RPMI8226 (cell line): ENCODE results near the gene TRPV6.

Experiments used
- DNase-seq: peaks from one replicate; pipeline ENCODE4 v3.0.0-alpha.2; 2015

The TRPV6 gene

GRCh38 chr7:142885311-142886230, at the start of gene TRPV6:
TSS of gene TRPV6 (minus strand) at chr7:142885745.
- DNase-seq: no peak

- DNase-seq: no peak
These were observed 48.5 kb upstream of the TRPV6 start for GRCh38 chr7:142934056-142934455.

- DNase-seq: no peak
These were observed 48.1 kb upstream of the TRPV6 start, which contains the start of gene TRPV5 for GRCh38 chr7:142933624-142934023. TSS of gene TRPV5 (minus strand) at chr7:142933746. CDS start at chr7:142933459, 287 bp downstream.

DNA sequence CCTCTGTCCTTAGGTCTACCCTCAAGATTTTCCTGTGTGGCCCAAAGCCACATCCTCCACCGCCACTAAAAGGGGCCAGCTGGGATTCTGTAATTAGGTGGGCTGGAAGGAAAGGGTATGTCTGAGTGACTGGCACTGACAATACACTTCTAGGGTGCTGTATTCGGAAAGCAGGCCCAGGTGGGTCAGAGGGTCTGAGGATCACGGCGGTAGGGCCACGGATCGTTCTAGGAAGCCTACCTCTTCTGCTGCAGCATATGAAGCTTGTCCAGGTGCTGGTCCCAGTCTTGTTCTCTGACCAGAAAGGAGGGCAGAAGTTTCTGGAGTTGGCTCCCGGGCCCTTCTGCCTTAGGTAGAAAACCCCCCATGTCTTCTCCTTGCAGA, 47.5 kb upstream of the TRPV6 start:
- no peak for DNase-seq

- DNase-seq: no peak
These were observed 47.0 kb upstream of the TRPV6 start for GRCh38 chr7:142932386-142933091.

DNA sequence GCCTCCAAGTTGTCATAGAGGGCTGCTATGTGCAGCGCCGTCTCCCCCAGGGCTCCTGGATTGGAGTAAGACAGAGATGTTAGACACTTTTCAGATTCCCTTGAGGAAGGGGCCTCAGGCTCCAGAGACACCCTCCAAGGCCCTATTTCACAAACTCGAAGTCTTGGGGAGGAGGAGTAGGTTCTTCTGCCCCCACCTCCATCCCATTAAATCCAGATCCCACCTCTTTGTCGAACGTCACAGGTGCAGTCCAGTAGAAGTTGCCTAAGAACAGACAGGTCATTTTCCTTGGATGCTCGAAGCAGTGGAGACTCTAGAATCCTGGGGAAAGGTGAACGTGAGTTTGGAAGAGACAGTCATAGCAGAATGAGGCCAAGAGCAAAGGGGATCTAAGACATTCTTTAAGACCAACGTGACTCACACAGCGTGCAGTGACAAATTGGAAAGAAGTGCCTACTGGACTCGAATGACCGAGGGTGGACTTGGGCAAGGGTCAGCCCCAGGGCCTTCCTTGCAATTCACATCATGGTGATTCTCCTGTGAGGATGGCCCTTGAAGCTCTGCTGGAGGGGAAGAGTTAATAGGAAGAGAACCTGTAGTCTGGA, 44.7 kb upstream of the TRPV6 start:
- DNase-seq: no peak

GRCh38 chr7:142927949-142928348, 42.4 kb upstream of the TRPV6 start:
- no peak for DNase-seq

DNA sequence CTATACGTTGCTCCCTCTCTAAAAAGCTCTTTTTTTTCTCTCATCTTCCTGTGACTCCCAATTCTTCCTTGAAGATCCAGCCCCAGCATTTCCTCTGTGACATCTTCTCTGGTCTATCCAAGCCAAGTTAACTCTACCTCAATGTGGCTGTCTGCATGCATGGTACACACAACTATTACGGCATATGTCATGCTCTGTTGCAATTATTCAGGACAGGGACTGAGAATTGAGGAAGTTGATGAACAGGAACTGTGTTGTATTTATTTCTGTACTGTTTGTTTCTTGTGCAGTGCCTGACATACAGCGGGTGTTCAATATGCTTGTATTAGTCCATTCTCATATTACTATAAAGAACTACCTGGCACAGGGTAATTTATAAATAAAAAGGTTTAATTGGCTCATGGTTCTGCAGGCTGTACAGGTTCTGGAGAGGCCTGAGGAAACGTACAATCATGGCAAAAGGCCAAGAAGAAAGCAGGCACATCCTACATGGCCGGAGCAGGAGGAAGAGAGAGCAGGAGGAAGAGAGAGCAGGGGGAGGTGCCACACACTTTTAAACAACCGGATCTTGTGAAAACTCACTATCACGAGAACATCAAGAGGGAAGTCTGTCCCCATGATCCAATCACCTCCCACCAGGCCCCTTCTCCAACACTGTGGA, 41.7 kb upstream of the TRPV6 start:
- DNase-seq: no peak

- peak; percentile 19 for DNase-seq
These were observed 39.9 kb upstream of the TRPV6 start for GRCh38 chr7:142925413-142925812.

GRCh38 chr7:142923391-142923790, 37.8 kb upstream of the TRPV6 start:
- DNase-seq: no peak

GRCh38 chr7:142919656-142920055, 34.1 kb upstream of the TRPV6 start:
- no peak for DNase-seq

DNA sequence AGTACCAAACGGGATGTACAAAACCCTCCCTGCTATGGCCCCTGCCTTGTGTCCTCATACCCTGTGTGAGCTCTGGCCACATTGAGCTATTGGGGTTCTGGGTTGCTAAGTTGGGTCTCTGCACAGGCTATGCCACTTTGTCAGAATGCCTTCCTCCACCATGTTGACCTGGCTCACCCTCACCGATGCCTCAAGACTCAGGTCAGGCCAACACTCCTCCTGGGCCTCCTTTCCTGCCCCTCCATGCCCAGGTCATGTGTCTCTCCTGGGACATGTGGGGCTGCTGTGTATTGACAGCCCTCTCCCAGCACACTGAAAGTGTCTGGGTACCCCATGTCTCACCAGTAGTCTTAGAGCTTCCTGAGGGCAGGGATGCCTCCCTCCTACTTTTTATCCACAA, 33.4 kb upstream of the TRPV6 start:
- no peak for DNase-seq

DNA sequence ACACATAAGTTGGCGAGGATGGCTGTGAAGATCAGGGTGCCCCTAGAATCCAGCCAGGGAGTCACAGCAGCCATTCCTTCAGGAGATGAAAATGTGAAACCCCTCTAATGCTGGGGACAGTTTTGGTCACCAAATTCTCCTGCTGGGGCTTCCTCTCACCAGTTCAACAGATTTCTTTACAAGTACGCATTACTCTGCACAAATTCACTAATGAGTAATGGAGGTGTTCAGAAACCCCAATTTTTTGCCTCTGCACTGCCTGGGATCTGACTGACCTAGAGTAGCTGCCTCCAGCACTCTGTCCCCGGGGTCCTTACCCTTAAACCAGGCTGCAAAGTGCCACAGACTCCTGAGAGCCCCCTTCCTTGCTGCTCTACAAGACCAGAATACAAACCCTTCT, 31.9 kb upstream of the TRPV6 start:
- DNase-seq: no peak

DNA sequence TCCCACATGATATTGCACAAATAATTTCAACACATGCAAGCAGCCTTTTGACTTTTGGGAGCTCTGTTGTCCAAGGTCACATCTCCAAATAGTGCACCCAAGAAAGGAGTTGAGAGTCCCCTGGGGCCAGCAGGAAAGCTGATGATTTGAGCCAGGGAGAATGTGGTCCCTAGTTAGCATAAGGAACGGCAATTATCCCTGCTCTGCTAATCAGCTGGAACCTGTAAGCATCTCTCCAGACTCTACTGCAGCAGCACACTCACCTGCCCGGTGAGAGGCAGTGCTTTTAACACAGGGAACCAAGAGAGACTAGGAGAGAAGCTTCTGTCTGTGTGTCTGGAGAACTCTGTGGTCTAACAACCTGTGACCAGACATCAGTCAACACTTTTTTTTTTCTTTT, 31.0 kb upstream of the TRPV6 start:
- no peak for DNase-seq

DNA sequence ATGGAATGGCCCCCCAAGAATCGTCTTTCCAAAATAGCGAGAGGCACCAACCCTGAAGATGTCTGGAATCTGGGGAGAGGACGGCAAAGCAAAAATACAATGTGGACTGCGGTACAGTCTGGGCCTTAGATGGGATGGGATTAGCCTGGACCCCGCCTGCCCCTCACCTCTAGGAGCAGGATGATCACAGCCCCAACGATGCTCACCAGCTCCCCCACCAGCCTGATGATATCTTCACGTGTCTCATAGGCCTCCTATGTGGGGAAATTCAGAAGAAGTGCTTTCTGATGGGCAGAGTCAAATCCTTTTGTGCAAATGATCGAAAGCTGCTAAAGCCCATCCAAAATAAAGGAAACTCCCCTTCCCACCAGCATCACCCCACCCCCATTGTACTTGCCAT, 29.8 kb upstream of the TRPV6 start:
- no peak for DNase-seq

- DNase-seq: no peak
These were observed 28.6 kb upstream of the TRPV6 start for GRCh38 chr7:142914121-142914520.

DNA sequence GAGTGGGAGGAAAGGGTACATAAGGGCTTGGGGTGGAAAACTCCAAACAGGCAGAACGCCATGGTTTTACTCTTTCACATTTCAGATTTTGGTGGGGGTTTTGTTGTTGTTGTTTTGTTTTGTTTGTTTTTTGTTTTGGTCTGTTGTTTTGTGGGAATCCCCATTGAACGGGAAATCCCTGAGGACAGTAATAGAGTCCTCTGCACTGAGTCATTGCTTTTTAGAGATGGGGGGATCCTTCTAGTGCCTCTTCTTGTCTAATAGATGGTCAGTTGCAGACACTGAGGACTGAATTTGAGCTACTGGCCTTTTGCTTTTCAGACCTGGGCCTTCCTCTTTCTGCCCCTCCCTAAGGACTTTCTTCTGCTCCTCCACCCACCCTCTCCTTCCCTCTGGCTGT, 28.0 kb upstream of the TRPV6 start:
- DNase-seq: no peak

GRCh38 chr7:142913051-142913450, 27.5 kb upstream of the TRPV6 start:
- DNase-seq: no peak

DNA sequence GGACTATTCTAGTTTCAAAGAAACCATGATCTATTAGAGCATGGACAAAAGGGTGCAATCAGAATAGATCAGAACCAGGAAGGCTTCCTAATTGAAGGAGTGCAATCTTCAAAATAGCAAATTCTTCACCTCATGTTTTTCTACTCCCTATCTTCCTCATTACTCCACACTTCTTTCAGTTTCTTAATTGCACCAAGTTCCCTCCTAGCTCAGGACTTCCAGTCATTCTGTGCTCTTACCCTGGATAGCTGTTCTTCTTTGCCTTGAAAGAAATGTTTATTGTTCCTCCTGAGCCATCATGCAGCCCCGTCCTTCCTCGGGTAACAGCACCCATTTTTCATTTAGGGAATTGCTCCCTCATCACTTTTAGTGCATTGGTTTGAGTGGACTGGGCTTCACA, 24.9 kb upstream of the TRPV6 start:
- no peak for DNase-seq

DNA sequence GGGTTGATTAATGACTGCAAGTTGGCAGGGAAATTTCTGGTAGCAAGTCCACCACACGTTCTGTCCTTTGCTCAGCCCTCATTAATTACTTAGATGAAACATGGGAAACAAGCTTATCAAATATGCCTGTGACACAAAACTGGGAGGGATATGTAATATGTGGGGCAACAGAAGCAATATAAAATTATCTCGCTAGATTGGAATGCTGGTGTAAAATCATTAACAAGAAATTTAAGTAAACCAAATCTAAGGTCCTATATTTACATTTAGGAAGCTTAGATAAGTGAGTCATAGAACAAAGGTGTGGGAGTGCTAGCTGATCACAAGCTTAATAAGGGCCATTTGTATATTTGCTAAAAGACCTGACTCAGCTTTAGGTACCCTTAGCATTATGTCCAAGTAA, 24.5 kb upstream of the TRPV6 start:
- no peak for DNase-seq

- DNase-seq: peak; percentile 39
These were observed 23.7 kb upstream of the TRPV6 start for GRCh38 chr7:142908921-142909890.

DNA sequence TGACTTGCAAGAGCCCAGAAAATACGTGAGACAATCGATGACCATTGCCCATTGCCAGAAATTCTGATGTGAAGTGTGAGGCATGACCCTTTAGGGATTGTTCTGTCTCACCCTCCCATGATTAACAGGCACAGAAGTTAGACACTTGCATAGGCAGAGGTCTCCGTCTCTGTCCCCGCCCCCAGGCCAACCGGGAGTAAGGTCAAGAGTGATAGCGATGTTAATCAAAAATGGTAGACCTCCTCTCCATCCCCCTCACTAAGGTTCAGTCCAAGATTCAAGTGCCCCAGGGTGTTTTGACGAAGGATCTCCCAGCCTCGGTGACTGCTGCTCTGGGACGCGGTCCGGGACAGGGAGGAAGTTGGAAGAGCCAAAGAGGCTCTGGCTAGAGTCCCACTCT, 22.7 kb upstream of the TRPV6 start:
- no peak for DNase-seq
